GM19455 (cell line): ENCODE measurements around the gene KLHL21.

Experiments
- ATAC-seq: cut with Tn5 transposase; IDR thresholded peaks from one replicate; pipeline ENCODE4 v1.9.1; 2021; ENCODE audit not compliant: unreplicated experiment

KLHL21 gene

DNA sequence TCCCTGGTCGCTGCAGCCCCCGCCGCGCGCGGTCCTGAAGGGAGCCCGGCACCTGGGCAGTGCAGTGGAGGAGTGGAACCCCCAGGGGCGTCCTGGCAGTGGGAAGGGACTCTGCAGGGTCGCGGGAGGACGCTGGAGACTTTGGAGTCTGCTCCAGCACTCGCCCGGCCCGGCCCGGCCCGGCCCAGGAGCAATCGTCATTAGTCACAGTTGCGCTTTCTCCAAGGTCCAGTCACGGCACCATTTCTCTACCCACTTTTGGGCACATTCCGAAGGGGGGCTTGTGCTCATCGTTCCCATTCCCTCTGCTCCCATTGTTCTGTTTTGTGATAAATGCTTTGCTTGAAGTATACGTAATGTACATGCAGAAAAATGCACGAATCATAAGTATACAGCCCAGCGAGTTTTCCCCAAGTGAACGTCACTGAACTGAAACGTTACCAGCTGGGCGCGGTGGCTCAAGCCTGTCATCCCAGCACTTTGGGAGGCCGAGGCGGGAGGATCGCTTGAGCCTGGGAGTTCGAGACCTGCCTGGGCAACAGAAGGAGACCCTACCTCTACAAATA is 23.0 kb upstream of the KLHL21 start:
- no peak for ATAC-seq

- peak; percentile 76 for ATAC-seq
These were observed 22.3 kb upstream of the KLHL21 start, which contains the start of gene THAP3 for GRCh38 chr1:6624710-6625583. TSS of gene THAP3 (plus strand) at chr1:6624868. CDS start at chr1:6625219, 351 bp downstream.

- ATAC-seq: no peak
These were observed 20.7 kb upstream of the KLHL21 start for GRCh38 chr1:6623269-6623965.

- ATAC-seq: no peak
These were observed 19.9 kb upstream of the KLHL21 start for GRCh38 chr1:6622396-6623152.

DNA sequence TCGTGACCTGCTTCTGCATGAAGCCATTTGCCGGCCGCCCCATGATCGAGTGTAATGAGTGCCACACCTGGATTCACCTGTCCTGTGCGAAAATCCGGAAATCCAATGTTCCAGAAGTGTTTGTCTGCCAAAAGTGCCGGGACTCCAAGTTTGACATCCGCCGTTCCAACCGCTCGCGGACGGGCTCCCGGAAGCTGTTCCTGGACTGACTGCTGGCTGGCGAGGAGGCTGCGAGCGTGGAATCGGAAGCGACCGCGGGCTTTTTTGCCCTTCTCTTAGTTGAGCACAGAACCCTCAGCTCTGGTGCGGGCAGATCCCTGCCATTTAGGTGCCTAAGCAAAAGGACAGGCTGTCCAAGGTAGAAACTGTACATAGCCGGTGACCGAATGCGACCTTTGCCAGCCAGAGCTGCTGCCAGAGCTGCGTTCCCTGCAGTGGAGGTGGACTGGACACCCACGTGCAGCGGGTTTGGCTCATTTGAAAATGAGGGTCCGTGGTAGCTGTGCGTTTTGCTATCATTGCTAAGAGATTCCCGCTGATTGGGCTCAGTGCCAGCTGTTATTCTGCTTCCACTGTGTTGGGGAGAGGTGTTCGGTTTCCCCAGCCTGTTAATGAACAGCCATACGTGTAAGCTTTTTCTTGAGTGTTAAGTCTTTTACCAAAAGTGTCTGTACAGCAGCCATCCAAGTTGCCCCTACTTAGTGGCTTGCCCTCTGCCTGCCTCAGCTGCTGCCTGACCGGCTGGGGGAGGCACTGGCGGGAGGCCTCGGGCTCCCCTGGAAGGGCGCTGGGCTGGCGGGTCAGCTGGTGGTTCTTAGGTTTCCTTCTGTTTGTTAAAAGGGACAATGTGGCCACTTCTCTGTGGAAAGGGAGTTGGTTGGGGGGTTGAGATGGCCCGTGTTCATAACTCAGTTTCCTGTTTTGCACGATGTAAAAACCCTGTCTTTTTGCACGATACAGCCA is 19.0 kb upstream of the KLHL21 start:
- ATAC-seq: no peak

DNA sequence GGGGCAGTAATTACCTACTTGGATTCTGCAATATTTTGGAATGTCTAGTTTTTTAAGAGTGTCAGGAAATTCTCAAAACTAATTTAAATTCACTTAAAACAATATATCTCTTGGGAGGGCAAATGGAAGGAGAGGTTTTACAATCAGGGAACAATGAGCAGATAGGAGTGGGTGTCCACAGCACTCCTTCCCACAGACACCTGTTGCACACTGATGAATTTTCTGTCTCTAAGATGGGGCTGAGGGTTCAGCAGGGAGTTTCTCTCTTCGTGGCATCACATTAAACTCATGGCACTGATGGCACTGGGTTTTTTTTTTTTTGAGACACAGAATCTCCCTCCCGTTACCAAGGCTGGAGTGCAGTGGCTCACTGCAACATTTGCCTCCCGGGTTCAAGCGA is 16.4 kb upstream of the KLHL21 start:
- ATAC-seq: no peak

- no peak for ATAC-seq
These were observed 12.5 kb upstream of the KLHL21 start for GRCh38 chr1:6614929-6615785.

- no peak for ATAC-seq
These were observed 11.6 kb upstream of the KLHL21 start for GRCh38 chr1:6614019-6614928.

DNA sequence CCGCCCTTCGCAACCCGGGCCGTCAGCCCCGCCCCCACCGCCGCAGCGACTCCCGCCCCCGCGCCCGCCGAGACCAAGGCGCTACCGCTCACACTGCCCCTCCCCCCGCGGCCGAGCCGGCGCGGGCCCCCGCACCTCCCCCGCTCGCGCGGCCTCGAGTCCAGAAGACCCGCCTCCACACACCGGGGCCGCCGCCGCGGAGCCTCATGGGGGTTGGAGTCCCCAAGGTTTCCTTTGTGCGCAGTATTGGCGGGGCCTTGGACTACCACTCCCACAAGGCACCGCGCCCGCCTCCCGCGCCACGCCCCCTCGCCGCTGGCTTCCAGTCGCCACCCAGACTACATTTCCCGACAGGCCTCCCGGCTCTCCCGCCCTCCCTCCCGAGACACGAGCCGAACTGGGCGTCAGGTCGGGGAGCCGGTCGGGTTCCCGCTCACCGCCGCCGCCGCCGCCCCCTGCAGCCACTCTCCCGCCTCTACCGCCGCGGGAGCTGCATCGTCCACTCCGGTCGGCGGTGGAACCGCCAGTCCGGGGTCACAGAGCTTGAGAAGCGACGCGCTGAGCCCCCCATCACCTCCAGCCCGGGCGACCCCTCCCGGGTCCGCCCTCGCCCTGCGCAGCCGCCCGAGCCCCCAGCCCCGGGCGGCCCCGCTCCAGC is 10.8 kb upstream of the KLHL21 start, which contains the start of gene PHF13:
PHF13 (plus strand) TSS at position 371 of the 658 bp plus-strand sequence. CDS start 336 bp downstream, outside the sequence.
- peak; percentile 85 for ATAC-seq

- ATAC-seq: peak; percentile 43
These were observed 10.1 kb upstream of the KLHL21 start for GRCh38 chr1:6612641-6613360.

DNA sequence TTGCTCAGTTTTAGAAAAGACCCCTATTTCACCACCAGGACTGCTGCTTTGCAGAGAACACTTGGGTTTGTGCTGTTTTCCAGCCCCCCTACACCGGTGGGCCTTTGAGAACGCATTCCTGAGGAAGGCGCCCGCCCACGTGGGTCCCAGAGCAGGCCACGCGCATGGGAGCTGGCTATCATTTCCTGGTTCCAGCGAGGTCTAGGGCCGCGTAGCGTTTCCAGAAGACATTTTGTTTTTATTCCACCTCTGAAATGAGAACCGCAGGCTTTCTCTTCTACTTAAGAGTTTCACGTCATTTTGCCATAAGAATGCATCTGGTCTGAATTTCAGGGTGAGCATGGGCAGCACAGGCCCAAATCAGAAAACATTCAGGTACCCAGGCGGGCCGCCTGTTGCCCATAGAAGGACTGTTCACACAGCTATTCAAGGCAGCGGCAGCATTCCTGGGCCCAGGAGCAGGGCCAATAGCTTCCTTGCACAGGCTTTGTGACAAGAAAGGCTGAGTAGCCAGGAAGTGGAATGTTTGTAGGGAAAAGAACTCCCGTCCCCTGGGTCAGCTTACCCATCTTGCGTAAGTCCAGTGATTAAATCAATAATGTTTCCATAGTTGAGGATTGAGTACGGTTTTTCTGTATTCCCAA is 1.4 kb upstream of the KLHL21 start:
- no peak for ATAC-seq

DNA sequence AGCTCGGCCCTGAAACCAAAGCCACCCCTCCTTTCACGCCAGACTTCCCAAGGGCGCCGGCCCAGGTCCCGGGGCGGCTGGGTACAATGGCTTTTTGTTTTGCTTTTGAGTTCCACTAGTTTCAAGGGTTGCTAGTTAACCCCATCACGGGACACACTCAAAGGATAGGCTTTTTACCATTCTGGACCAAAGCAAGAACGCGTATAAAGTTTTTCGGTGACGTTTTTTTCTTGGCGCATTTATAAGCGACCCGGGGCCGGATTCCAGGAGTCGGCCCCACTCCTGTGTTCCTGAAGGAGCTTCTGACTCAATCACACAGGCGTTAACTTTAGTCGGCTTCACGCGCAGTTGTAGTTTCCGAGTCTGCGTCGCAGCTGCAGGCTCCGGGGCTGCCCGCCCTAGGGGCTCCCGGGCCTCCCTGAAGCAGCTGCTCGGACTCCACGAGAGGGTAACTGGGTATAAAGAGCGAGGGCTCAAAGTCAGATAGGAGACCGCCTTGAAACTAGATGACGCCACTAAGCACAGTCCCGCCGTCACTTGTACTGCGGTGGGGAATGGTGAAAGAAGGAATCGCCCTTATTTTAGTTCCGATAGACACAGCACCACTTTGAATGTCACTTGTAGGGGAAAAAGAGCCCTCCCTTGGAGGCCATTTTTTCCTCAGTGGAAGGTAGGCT is 707 bp upstream of the KLHL21 start:
- ATAC-seq: peak; percentile 28

DNA sequence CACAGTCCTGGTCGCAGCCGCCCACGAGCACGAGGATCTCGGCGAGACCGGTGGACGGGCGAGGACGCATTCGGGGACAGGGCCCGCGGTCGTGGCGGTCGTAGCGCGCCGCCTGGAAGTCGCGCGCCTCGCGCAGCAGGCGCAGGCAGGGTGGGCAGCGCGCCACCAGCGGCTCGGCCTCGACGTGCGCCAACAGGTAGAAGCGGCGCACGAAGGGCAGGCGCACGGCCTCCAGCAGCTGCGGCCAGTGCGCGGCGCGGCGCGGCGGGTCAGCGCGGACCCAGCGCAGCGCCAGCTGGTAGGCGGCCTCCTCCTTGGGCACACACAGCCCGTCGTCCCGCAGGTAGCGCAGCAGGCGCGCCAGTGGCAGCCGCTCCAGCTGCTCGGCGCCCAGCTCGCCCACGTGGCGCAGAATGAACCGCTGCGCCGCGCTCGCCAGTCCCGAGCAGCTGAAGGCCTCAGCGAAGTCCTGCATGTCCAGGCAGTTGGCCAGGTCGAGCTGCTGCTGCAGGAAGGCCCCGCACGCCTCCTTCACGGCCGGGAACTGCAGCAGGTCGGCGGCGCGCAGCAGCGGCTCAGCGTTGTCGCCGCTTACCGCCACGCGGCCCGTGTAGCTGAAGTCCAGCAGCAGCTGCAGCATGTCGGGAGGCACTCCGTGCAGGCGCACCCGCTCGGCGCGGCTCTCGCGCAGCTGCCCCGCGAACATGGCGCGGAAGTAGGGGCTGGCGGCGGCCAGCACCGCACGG is 573 bp downstream of the KLHL21 start:
- ATAC-seq: peak; percentile 46

DNA sequence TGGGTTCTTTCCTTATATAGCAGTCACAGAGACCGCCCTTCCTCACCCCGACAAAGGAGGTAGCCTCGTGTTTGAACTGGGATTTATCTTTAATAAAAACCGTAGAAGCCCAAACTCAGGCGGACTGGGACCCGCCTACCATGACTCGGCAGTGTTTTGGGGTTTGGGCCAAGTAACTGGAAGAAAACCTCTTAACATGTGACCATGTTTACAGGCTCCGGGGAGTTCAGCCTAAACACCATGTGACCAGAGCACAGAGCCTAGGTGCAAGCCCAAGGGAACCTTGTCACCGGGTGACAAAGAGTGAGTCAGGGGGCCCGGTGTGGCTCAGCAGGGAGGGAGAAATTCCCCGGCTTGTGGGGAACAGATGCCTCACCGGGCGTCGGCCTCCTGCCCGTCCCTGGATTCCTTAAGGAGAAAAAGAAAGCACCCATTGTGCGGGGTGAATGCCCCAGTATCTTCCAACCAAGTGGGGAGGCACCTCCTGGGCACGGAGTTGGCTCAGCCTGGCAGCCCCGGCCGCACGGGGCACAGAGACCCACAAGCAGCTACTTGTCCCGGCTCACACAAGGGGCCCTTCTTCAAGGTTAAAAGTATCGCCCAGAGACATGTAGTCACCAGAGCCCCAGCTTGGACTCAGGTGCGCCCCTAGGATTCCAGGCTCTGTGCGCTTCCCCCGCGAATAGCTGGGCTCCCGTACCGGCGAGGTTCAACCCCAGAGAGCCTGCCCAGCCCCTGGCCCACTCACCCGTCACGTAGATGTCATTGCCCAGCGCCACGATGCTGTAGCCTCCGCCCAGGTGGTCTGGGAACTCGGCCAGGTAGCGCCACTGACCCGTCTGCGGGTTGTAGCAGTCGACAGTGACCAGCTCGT is 1.4 kb downstream of the KLHL21 start:
- no peak for ATAC-seq
